AG09309 (cell line): Measurements from ENCODE around the gene UNC93B1.

ENCODE experiments used
- DNase-seq: peaks from one replicate; pipeline ENCODE4 v3.0.0-alpha.2; 2010; ENCODE audit warnings: low read depth
- H3K4me3 ChIP-seq: 2 replicates; pipeline ENCODE4 v1.5.1; 2011; ENCODE audit warnings: mild to moderate bottlenecking, low read depth, low read length, moderate library complexity; ENCODE audit not compliant: control insufficient read depth
- TF ChIP-seq, protein P1 (sequence below): IDR thresholded peaks from 2 replicates; pipeline ENCODE4 v1.5.1; 2011; ENCODE audit warnings: mild to moderate bottlenecking, low read depth, low read length, inconsistent platforms; ENCODE audit not compliant: insufficient read depth, control insufficient read depth; ENCODE audit errors: missing control alignments

UNC93B1 gene

DNA sequence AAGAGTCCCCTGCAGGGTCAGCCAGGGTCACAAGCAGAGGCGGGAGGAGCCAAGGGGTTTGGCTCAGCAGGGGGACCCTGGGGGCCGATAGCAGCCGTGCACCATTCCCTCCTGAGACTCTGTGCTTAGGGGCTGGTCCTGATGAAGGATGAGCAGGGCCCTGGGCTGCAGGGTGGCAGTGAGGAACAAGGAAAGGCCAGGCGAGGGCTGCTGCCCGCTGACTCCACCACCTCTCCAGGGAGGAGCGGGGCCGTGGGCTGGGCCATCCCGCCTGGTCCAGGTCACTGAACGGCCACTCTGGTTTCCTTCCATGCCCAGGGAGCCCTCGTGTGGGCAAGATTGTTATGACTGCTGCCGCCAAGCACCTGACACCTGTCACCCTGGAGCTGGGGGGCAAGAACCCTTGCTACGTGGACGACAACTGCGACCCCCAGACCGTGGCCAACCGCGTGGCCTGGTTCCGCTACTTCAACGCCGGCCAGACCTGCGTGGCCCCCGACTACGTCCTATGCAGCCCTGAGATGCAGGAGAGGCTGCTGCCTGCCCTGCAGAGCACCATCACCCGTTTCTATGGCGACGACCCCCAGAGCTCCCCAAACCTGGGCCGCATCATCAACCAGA lies 17.4 kb upstream of the UNC93B1 start:
- DNase-seq, result no peak

GRCh38 chr11:68020575-68020974 lies 16.7 kb upstream of the UNC93B1 start:
- DNase-seq, result no peak
- H3K4me3 ChIP-seq, result no peak overlapping the region
- TF ChIP-seq, protein P1, sequence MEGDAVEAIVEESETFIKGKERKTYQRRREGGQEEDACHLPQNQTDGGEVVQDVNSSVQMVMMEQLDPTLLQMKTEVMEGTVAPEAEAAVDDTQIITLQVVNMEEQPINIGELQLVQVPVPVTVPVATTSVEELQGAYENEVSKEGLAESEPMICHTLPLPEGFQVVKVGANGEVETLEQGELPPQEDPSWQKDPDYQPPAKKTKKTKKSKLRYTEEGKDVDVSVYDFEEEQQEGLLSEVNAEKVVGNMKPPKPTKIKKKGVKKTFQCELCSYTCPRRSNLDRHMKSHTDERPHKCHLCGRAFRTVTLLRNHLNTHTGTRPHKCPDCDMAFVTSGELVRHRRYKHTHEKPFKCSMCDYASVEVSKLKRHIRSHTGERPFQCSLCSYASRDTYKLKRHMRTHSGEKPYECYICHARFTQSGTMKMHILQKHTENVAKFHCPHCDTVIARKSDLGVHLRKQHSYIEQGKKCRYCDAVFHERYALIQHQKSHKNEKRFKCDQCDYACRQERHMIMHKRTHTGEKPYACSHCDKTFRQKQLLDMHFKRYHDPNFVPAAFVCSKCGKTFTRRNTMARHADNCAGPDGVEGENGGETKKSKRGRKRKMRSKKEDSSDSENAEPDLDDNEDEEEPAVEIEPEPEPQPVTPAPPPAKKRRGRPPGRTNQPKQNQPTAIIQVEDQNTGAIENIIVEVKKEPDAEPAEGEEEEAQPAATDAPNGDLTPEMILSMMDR, result peak; percentile 53

More for the DNA sequence above, 17.4 kb upstream of the UNC93B1 start:
- no peak overlapping the region for H3K4me3 ChIP-seq
- TF ChIP-seq, protein P1, result peak; percentile 19

DNA sequence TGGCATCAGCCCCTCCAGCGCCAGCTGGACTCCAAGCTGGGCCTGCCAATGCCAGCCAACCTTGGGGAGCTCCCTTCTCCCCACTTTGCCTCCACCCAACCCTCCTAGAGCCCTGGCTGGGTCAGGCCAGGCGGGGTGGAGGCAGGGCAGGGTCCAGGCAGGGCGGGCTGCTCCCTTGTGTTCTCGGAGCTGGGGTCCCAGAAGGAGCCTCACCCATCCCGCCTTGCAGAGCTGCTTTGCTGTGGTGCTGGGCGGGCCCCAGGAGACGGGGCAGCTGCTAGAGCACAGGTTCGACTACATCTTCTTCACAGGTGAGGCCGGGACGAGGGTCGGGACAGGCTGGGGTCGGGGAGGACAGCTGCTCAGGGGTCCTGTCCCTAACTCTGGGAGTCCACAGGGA lies 15.6 kb upstream of the UNC93B1 start:
- TF ChIP-seq, protein P1, result no peak
- no peak for DNase-seq
- H3K4me3 ChIP-seq, result no peak overlapping the region

GRCh38 chr11:68018730-68019190 lies 14.9 kb upstream of the UNC93B1 start:
- no peak overlapping the region for H3K4me3 ChIP-seq
- no peak for DNase-seq
- TF ChIP-seq, protein P1, result no peak

DNA sequence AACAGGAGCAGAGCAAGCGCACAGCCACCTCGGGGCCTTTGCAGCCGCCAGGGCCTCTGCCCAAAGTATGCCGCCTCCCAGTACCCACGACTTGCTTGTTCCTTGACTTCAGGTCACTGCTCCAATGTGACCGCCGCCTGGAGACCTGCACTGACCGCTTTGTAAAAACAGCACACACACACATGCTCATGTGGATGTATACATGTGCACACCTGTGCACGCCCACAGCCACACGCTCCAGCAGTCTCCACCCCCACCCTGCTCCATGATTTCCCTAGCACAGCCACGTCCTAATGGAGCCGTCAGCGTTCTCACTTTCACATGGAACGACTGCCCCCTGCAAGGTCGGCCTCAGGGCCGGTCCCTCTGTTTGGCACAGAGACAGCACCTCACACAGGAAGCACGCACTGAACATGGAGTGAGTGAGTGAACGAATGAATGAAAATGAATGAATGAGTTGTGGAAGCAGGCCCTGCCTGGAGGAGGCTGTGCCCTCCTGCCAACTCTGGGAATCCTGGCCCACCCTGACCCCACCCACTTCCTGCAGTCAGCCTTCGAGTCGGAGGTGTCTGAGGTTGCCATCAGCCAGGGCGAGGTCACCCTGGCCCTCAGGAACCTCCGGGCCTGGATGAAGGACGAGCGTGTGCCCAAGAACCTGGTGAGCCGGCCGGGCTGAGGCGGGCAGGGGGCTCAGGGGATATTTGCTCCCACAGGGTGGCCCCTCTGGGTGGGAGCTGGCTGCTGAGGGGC lies 14.3 kb upstream of the UNC93B1 start:
- DNase-seq, result no peak
- no peak overlapping the region for H3K4me3 ChIP-seq
- TF ChIP-seq, protein P1, result no peak

GRCh38 chr11:68016904-68017817 lies 13.3 kb upstream of the UNC93B1 start:
- H3K4me3 ChIP-seq, result no peak overlapping the region
- DNase-seq, result no peak
- TF ChIP-seq, protein P1, result no peak
